Colonic mucosa (tissue), 4 donors: ENCODE results near the gene ARSH. TPM values are rescaled to one million over a fixed set of nuclear protein-coding genes. Genes with fewer than 3 reads are reported as not detected.

Experiments
- DNase-seq: peaks from one replicate; pipeline ENCODE4 v3.0.0-alpha.2; 2020
- H3K27ac ChIP-seq: fragments of 200-600 bp; one replicate; pipeline ENCODE4 v1.8.0; 2021
- H3K27me3 ChIP-seq: fragments of 200-600 bp; one replicate; pipeline ENCODE4 v1.8.0; 2021
- H3K36me3 ChIP-seq: fragments of 200-600 bp; one replicate; pipeline ENCODE4 v1.8.0; 2021
- H3K4me1 ChIP-seq: fragments of 200-600 bp; one replicate; pipeline ENCODE4 v1.8.0; 2021; ENCODE audit warnings: mild to moderate bottlenecking
- H3K4me3 ChIP-seq: fragments of 200-600 bp; one replicate; pipeline ENCODE4 v1.8.0; 2021
- H3K9ac ChIP-seq, 2 donors: one replicate each; pipeline ENCODE4 v1.7.0; 2013; ENCODE audit warnings: control low read depth in 2 of 2, low read depth in 2 of 2, low read length in 2 of 2
- H3K9me3 ChIP-seq: fragments of 200-600 bp; one replicate; pipeline ENCODE4 v1.8.0; 2021
- intact Hi-C: fragments of 100-400 bp; cut with DNase I; formaldehyde crosslinking; loops from one replicate; pipeline ENCODE4 v1.14.1; 2022
- total RNA-seq, 2 donors: library from RNA; stranded (reverse); fragmentation: NEBNext Ultra II Directional in 1 of 2; extraction: Animal tissue kit (Norgen Biotek cat#: 25700) in 1 of 2; gene quantifications; one replicate each; pipeline ENCODE4 v1.2.1, GENCODE V29; 2021
- TF ChIP-seq, protein P1 (sequence below): fragments of 200-600 bp; IDR thresholded peaks from one replicate; pipeline ENCODE4 v1.8.0; 2022; ENCODE audit warnings: antibody characterized with exemption, mild to moderate bottlenecking
- donor health status: healthy.
- donor health status: DM: no; HTN: no; CAD: no.
- donor health status: DM: no; HTN: no; CAD: no.

Gene ARSH
- total RNA-seq, 2 donors from 2014 or later = not detected

DNA sequence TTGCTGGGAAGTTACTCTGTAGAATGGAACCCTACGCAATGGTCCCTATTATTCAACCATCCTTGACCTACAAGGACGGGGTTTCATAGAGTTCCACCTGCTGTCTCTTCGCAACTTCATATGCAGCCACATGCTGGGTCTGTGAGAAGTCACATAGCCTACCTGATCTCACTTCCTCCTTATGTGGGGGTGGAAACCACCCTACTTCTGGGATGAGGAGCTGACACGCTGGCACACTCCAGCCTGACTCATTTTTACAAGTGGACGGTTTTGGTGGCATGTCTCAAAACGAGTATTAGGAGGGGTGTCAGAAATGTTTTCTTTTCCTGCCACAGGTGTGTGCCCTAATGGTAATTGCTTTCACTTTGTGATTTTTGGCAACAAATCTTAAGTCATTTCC, 40.4 kb upstream of the ARSH start:
- TF ChIP-seq, protein P1, sequence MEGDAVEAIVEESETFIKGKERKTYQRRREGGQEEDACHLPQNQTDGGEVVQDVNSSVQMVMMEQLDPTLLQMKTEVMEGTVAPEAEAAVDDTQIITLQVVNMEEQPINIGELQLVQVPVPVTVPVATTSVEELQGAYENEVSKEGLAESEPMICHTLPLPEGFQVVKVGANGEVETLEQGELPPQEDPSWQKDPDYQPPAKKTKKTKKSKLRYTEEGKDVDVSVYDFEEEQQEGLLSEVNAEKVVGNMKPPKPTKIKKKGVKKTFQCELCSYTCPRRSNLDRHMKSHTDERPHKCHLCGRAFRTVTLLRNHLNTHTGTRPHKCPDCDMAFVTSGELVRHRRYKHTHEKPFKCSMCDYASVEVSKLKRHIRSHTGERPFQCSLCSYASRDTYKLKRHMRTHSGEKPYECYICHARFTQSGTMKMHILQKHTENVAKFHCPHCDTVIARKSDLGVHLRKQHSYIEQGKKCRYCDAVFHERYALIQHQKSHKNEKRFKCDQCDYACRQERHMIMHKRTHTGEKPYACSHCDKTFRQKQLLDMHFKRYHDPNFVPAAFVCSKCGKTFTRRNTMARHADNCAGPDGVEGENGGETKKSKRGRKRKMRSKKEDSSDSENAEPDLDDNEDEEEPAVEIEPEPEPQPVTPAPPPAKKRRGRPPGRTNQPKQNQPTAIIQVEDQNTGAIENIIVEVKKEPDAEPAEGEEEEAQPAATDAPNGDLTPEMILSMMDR = no peak
- Histone ChIP-seq H3K27ac (peak overlapping the region; percentile 38), H3K9me3 (no peaks in the 10 kb centered on the region), H3K27me3 (no peaks in the 10 kb centered on the region), H3K36me3 (no peaks in the 10 kb centered on the region), H3K4me1 (no peaks in the 10 kb centered on the region), H3K9ac (peak overlapping the region in 1 of 2 donors; percentile 5), H3K4me3 (no peak overlapping the region)
- intact Hi-C loops = no loop called here
- DNase-seq = peak; percentile 35

DNA sequence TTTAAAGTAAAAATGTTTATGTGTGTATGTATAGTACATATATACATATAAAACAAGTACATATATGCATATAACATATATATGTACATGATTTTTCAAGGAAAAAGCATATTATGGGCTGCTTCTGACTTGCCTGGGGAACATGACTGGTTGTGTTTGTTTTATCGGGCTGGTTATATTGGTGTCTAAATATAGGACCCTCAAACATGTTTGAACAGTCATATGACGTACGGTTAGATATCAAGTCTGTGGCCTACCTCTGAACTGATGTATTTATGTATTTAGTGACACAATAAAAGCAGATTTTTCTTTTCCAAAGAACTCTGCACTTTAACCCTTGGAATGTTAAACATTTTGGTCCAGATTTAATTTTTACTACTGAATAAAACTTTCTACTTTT, 39.3 kb upstream of the ARSH start:
- Histone ChIP-seq H3K27ac (no peak overlapping the region), H3K9me3 (no peaks in the 10 kb centered on the region), H3K36me3 (no peaks in the 10 kb centered on the region), H3K4me3 (no peak overlapping the region), H3K9ac (no peak overlapping the region), H3K27me3 (no peaks in the 10 kb centered on the region), H3K4me1 (no peaks in the 10 kb centered on the region)
- intact Hi-C loops = no loop called here
- TF ChIP-seq, protein P1 = no peak
- no peak for DNase-seq

DNA sequence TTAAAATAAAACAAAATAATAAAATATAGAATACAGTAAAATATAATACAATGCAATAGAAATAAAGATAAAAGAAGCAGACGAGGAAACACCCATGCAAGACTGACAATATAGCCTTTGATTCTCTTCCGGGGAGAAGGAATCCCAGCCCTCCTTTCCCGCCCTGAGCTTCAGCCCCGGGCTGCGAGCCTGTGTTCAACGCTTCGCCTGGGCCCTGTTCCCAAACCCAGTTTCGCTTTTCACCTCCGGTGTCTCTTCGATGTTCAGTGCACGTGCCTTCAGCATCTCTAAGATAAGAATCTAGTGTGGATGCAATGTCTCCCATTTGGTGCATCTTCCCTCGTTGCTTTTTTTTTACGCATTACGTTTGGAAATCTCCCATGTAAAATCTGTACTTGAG, 38.8 kb upstream of the ARSH start:
- Histone ChIP-seq H3K9ac (no peak overlapping the region), H3K4me3 (no peak overlapping the region), H3K27me3 (no peaks in the 10 kb centered on the region), H3K4me1 (no peaks in the 10 kb centered on the region), H3K36me3 (no peaks in the 10 kb centered on the region), H3K27ac (no peak overlapping the region), H3K9me3 (no peaks in the 10 kb centered on the region)
- intact Hi-C loops = no loop called here
- DNase-seq = no peak
- TF ChIP-seq, protein P1 = no peak

DNA sequence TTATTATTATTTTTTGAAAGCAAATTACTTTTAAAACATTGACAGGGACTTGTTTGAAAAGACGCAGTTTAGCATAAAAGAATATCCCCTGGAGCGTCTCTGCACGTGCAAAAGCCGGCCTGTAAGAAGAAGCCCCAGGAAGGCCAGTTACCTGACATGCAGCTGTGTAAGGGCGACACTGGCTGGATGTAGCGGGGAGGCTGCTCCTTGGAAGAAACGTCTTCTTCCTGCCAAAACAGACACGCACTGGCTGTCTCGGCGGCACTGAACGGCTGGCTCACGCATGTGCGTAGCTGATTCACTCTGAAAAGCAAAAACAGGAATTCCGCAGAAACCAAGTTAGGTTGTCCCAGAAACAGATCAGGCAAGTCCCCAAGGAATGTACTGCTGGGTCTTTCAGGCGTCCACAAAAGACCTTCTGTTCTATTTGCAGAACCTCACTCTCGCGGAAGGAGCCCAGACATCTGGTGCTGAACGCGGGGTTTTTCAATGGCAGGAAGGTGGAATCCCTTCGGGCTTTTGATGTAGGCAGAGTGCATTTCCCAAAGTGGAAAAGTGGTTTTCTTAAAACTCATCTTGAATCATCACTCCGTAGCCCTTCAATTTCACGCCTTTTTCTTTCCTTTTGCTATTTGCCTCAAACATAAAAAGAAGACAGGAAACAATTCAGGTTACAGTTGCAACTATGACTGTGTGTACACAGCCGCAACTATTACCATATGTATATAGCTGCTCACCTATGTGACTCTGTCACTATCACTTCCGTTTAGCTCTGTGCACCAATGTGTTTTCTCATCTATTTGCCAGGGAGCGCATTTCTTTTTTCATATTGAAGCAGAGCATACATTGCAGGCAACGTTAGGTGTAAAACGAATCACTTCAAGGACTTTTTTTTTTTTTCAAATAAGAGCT, 38.1 kb upstream of the ARSH start:
- no peak overlapping the region for H3K9ac ChIP-seq
- H3K9me3 ChIP-seq = no peaks in the 10 kb centered on the region
- H3K4me3 ChIP-seq = no peak overlapping the region
- H3K27ac ChIP-seq = no peak overlapping the region
- intact Hi-C loops = no loop called here
- TF ChIP-seq, protein P1 = no peak
- no peaks in the 10 kb centered on the region for H3K27me3 ChIP-seq
- DNase-seq = peak; percentile 39
- H3K36me3 ChIP-seq = no peaks in the 10 kb centered on the region
- no peaks in the 10 kb centered on the region for H3K4me1 ChIP-seq

DNA sequence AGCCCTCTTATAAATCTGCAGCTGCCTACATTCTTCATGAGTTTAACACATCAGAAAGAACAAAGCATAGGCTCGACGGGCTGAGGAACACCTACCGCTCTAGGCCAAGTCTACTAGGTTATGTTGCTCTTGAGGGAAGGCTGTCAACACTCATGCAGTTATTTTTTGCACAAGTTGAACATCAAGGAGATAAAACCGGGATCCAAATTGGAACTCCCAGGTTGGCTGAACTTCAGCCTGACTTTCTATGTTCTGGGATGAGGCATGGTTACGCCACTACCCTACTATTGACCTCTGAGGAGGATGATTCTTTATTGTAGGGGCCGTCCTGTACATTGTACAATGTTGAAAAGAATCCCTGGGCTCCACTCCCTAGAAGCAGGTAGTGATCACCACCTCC, 37.3 kb upstream of the ARSH start:
- H3K4me3 ChIP-seq = no peak overlapping the region
- no peaks in the 10 kb centered on the region for H3K36me3 ChIP-seq
- H3K27ac ChIP-seq = no peak overlapping the region
- H3K9ac ChIP-seq = no peak overlapping the region
- H3K9me3 ChIP-seq = no peaks in the 10 kb centered on the region
- H3K27me3 ChIP-seq = no peaks in the 10 kb centered on the region
- TF ChIP-seq, protein P1 = no peak
- no peak for DNase-seq
- intact Hi-C loops = no loop called here
- no peaks in the 10 kb centered on the region for H3K4me1 ChIP-seq
